GM18909 (cell line): ENCODE measurements around the gene CLCA1.

Source experiments
- ATAC-seq: cut with Tn5 transposase; IDR thresholded peaks from one replicate; pipeline ENCODE4 v1.9.1; 2021; ENCODE audit warnings: mild to moderate bottlenecking; ENCODE audit not compliant: unreplicated experiment, poor library complexity

CLCA1 gene

DNA sequence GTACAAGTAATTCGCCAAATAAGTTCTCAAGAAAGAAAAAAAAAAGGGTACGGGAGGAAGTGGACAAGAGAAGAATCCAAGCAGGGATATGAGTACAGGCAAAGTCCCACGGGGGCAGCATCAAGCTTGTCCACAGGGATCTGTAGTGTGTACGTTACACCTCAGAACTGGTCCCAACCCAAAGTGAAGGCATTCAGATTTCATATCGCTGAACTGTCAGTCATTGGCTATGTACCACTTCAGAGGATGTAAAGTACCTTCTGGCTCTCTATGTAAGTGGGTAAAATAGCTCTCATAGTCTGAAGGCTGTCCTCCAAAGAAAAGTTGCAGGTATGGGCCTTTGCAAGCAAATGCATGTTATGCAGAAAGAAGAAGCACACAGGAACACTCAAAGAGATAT is 70.0 kb downstream of the CLCA1 start:
- ATAC-seq, result no peak

DNA sequence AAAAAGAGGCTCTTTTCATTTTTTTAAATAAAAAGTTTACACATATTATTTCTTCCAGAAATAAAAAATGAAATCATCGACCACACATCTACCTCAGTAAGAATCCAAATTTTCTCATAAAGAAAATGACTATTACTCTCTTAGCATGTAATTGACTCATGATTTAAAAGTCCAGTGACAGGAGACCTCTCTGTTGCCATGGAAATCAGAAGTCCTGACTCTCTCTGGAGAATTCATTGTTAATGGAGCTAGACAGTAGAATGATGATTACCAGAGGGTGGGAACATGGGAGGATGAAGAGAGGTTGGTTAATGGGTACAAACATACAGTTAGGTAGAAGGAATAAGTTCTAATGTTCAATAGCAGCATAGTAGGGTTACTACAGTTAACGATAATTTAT is 73.1 kb downstream of the CLCA1 start:
- no peak for ATAC-seq

DNA sequence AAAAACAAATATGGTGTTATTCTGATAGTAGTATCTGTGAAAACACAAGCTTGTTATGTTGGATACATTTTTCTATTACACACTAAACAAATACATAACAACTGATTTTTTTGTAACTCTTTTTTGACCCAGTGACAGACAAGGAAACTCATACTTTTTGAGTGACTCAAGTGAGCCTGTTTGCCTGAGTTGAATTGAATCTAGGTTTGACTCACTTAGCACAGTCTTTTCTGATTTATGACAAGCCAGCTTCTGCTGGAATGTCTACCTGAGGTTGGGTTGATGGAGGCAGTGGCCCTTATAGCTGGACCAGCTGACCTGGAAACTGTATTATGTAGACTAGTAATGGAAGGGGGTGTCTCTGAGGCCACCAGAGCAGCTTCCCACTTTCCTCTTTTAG is 73.9 kb downstream of the CLCA1 start:
- ATAC-seq, result no peak

- ATAC-seq, result no peak
These were observed 78.1 kb downstream of the CLCA1 start, which contains the start of gene CLCA4 for GRCh38 chr1:86546787-86547221. CLCA4 (plus strand) TSS chr1:86547078; CDS start chr1:86547120, 42 bp downstream.

DNA sequence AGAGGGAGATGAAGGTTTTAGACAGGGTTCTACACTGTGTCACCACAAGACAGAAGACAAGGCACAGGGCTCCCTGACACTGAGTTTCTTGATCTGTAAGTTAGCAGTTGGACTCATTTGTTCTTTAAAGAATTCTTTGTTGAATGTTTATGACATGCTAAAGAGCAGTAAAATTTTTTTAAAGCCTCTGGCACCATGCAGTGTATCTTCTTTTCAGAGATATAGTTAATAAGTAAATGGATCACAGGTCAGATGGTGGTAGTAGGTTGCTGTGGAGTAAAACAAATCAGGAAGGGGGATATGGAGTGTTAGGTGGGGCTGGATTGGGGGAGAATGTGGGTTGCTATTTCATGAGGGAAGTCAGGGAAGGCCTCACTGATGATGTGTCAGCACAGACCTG is 80.1 kb downstream of the CLCA1 start:
- ATAC-seq, result no peak
